Choroid plexus epithelial cell (primary cell): ENCODE data around the gene CCDC197.

ENCODE experiments used
- DNase-seq: peaks from one replicate; pipeline ENCODE4 v3.0.0-alpha.2; 2010; ENCODE audit warnings: low read depth
- H3K4me3 ChIP-seq: 2 replicates; pipeline ENCODE4 v1.5.1; 2011; ENCODE audit warnings: low read depth, mild to moderate bottlenecking, control low read depth, low read length, moderate library complexity
- TF ChIP-seq, protein P1 (sequence below): conservative IDR thresholded peaks from 2 replicates; pipeline ENCODE4 v1.5.1; 2011; ENCODE audit warnings: low read depth, mild to moderate bottlenecking, control low read depth, inconsistent platforms, low read length, moderate library complexity

Gene CCDC197

GRCh38 chr14:93973607-93974006 lies 23.5 kb upstream of the CCDC197 start:
- H3K4me3 ChIP-seq, result no peak overlapping the region
- DNase-seq, result no peak
- TF ChIP-seq, protein P1, sequence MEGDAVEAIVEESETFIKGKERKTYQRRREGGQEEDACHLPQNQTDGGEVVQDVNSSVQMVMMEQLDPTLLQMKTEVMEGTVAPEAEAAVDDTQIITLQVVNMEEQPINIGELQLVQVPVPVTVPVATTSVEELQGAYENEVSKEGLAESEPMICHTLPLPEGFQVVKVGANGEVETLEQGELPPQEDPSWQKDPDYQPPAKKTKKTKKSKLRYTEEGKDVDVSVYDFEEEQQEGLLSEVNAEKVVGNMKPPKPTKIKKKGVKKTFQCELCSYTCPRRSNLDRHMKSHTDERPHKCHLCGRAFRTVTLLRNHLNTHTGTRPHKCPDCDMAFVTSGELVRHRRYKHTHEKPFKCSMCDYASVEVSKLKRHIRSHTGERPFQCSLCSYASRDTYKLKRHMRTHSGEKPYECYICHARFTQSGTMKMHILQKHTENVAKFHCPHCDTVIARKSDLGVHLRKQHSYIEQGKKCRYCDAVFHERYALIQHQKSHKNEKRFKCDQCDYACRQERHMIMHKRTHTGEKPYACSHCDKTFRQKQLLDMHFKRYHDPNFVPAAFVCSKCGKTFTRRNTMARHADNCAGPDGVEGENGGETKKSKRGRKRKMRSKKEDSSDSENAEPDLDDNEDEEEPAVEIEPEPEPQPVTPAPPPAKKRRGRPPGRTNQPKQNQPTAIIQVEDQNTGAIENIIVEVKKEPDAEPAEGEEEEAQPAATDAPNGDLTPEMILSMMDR, result no peak

DNA sequence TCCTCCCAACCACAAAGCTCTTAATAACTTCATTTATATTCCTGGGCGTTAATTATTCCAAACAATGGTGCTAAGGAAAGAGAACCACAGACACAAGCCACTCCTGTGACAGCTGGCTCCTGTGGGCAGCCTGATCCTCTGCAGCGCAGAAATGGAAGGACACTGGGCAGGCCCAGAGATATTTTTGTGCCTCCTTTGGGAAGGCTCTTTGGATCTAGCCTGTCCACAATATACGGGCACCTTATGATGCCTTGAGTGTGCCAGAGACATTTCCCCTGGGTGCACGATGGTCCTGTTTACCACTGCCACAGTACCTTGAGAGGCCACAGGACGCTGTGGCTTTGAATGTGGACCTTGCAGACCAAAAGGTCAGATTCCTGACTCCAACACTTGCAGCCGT lies 22.8 kb upstream of the CCDC197 start:
- no peak for DNase-seq
- no peak overlapping the region for H3K4me3 ChIP-seq
- TF ChIP-seq, protein P1, result no peak

DNA sequence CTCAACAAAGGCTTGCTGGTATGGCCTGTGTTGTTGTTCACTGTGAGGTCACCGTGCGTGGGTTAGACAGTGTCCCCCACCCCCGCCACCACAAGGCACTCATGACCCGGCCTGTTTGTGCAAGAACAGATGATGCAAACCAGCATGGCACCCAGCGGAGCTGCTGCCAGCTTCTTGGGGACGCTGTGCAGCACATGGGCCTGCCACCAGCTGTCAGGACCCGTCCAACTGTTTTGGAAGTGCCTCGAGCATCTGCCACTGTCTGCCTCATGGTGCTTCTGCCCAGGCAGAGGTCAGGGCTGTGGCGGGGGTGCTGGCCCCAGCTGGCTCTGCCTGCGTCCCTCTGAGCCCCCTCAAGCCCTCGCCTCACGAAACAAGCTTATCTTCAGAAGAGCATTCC lies 22.3 kb upstream of the CCDC197 start:
- no peak for DNase-seq
- TF ChIP-seq, protein P1, result no peak
- no peak overlapping the region for H3K4me3 ChIP-seq

- TF ChIP-seq, protein P1, result no peak
Observed at GRCh38 chr14:93975791-93976476, 21.2 kb upstream of the CCDC197 start.

DNA sequence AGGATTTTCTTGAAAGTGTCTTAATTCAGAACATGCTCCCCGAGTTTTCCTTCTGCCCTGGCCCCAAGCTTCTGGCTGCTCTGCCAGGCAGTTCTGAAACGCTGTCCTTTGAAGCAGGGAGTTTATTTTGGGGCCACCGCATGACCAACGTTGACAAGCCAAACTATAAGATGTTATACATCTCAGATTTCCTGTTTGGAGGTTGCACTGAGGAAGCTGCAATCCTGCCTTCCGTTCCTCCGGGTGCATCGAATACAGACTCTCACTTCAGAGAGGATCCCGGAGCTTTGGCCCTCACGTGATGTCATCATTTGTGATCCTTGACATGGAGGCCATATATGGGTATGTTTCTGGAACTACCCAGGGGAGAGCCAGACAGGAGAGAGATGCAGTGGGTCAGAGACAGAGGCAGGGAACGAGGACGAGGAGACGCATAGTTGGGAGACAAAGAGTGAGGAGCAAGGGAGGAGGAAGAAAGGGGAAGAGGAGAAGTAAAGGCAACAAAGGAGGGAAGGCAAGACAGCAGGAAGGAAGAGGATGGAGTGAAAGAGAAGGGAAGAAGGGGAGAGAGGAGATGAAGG lies 20.5 kb upstream of the CCDC197 start, which contains the start of gene ASB2:
Gene ASB2, minus strand, starts transcription at position 94 of the 581 bp plus-strand sequence. CDS start 12,031 bp downstream, outside the sequence.
- no peak for DNase-seq
- no peak within 1 kb of the TSS for H3K4me3 ChIP-seq
- TF ChIP-seq, protein P1, result no peak

More at GRCh38 chr14:93975791-93976476, 21.2 kb upstream of the CCDC197 start:
- no peak for DNase-seq
- no peak overlapping the region for H3K4me3 ChIP-seq

DNA sequence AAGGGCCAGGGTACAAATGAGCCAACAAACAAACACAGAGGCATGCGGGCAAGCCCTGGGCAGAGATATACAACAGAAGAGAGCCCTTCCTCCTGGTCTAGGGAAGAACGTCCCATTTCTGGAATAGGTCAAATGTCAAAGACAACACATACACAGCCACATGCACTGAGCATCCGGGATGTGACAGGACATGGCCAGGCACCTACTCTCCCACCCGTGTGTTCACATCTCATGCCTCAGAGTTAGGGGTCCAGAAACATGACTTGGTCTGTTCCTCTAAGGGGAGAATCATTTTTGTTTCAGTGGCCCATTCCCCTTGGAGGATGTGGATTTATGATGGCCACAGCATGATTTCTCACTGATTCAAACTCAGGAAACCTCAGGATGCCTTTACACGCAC lies 19.9 kb upstream of the CCDC197 start:
- TF ChIP-seq, protein P1, result no peak
- no peak for DNase-seq
- H3K4me3 ChIP-seq, result no peak overlapping the region
